Measurements from ENCODE around the gene RAB15. TPM values are rescaled to one million over a fixed set of nuclear protein-coding genes. Genes with fewer than 3 reads are reported as not detected.

RAB15 gene
- total and polyA plus RNA-seq, 2 donors from 2014 or later: 18.3 to 21.7 TPM

DNA sequence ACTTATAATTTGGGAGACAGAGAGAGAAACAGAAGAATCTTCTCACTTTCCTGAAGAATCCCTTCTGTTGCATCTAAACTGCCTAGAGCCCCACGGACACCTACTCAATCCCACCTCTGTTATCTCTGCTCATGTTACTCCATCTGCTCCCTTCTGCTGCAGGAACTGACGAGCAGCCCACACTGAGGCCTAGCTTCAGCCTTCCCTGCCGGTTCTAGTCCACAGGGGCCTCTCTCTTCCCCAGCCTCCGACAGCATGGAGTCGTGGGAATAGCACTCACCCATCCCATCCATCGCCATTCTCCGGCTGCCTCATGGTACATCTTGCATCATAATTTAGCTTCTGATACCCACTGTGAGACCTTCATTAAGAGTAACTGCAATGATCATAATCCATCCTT is 4.0 kb downstream of the RAB15 start:
- Histone ChIP-seq H3K4me3 (ENCODE audit: low read length in 3 of 3) (no peak overlapping the region), H3K27ac (ENCODE audit: low read depth in 2 of 2, low read length in 2 of 2) (no peak overlapping the region), H3K9ac (ENCODE audit: low read length in 3 of 3) (no peak overlapping the region), H3K4me1 (ENCODE audit: control insufficient read depth in 2 of 3, insufficient read depth in 2 of 3, low read depth in 1 of 3, low read length in 3 of 3) (peaks cover 0 to 9% (median 0%) of the 10 kb centered on the region in 3 donors), H3K9me3 (ENCODE audit: control insufficient read depth in 2 of 3, insufficient read depth in 1 of 3, low read length in 3 of 3) (no peaks in the 10 kb centered on the region), H3K27me3 (ENCODE audit: control insufficient read depth, insufficient read depth, low read length) (no peaks in the 10 kb centered on the region), H3K36me3 (ENCODE audit: control insufficient read depth in 2 of 3, insufficient read depth in 3 of 3, low read length in 3 of 3) (no peaks in the 10 kb centered on the region)
- TF ChIP-seq, protein P1, sequence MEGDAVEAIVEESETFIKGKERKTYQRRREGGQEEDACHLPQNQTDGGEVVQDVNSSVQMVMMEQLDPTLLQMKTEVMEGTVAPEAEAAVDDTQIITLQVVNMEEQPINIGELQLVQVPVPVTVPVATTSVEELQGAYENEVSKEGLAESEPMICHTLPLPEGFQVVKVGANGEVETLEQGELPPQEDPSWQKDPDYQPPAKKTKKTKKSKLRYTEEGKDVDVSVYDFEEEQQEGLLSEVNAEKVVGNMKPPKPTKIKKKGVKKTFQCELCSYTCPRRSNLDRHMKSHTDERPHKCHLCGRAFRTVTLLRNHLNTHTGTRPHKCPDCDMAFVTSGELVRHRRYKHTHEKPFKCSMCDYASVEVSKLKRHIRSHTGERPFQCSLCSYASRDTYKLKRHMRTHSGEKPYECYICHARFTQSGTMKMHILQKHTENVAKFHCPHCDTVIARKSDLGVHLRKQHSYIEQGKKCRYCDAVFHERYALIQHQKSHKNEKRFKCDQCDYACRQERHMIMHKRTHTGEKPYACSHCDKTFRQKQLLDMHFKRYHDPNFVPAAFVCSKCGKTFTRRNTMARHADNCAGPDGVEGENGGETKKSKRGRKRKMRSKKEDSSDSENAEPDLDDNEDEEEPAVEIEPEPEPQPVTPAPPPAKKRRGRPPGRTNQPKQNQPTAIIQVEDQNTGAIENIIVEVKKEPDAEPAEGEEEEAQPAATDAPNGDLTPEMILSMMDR (IDR thresholded peaks at IDR 0.05; ENCODE audit: borderline replicate concordance, extremely low read depth, insufficient read depth): no peak
- intact Hi-C loops (cut with DNase I): no loop called here
- DNase-seq: peak in 1 of 5 donors; percentile 56
- no peak for FAIRE-seq

DNA sequence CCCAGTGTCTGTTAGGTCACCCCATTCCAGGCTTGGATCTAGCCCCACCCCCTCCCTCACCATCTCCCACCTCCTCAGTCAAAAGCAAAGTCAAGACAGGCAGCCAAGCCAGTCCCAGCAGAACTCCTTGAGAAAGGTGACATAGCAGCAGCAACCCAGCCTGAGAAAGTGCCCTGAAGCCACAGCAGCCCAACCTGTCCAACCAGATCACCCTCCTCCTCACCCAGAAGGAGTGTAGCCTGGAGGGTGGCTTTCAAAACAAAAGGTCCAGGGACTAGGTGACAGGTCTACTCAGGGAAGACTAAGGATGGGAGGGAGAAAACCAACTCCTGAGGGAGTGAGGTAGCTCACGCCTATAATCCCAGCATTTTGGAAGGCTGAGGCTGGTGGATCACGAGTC is 5.2 kb downstream of the RAB15 start:
- peak in 4 of 5 donors; percentile 31 to 43 (median 34) for DNase-seq
- Histone ChIP-seq H3K9ac (ENCODE audit: low read length in 3 of 3) (peak overlapping the region in 1 of 3 donors; percentile 21), H3K27me3 (ENCODE audit: control insufficient read depth, insufficient read depth, low read length) (no peaks in the 10 kb centered on the region), H3K4me3 (ENCODE audit: low read length in 3 of 3) (no peak overlapping the region), H3K36me3 (ENCODE audit: control insufficient read depth in 2 of 3, insufficient read depth in 3 of 3, low read length in 3 of 3) (no peaks in the 10 kb centered on the region), H3K9me3 (ENCODE audit: control insufficient read depth in 2 of 3, insufficient read depth in 1 of 3, low read length in 3 of 3) (no peaks in the 10 kb centered on the region), H3K4me1 (ENCODE audit: control insufficient read depth in 2 of 3, insufficient read depth in 2 of 3, low read depth in 1 of 3, low read length in 3 of 3) (peaks cover 0 to 9% (median 0%) of the 10 kb centered on the region in 3 donors), H3K27ac (ENCODE audit: low read depth in 2 of 2, low read length in 2 of 2) (peak overlapping the region in 1 of 2 donors; percentile 74)
- intact Hi-C loops (cut with DNase I): no loop called here
- FAIRE-seq: no peak
- TF ChIP-seq, protein P1 (IDR thresholded peaks at IDR 0.05; ENCODE audit: borderline replicate concordance, extremely low read depth, insufficient read depth): no peak

DNA sequence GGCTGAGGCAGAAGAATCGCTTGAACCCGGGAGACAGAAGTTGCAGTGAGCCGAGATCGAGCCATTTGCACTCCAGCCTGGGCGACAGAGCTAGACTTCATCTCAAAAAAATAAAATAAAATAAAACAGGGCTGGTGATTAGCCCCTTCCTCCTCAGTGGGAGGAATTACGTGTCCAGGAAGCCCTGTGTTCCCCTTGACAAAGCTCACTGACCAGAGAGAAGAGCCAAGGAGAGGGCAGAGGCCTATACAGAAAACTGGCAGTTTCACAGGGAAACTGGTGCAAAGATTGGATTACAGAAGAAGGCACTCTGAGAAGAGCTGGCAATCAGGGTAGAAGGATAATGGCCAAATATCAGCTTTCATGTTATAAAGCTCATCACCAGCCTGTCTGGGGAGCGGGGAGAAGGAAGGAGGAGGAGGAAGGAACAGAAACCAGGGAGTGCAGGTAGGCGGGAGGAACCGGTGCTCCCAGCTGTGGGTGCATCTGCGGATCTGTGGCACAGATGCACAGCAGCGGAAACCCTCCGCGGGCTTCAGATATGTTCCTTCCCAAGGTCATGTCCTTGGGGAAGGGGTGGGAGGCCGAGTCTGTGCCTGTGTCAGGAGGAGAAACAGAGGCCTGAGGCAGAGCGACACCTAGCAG is 6.7 kb downstream of the RAB15 start:
- Histone ChIP-seq H3K9me3 (ENCODE audit: control insufficient read depth in 2 of 3, insufficient read depth in 1 of 3, low read length in 3 of 3) (no peaks in the 10 kb centered on the region), H3K9ac (ENCODE audit: low read length in 3 of 3) (no peak overlapping the region), H3K4me3 (ENCODE audit: low read length in 3 of 3) (no peak overlapping the region), H3K27ac (ENCODE audit: low read depth in 2 of 2, low read length in 2 of 2) (no peak overlapping the region), H3K27me3 (ENCODE audit: control insufficient read depth, insufficient read depth, low read length) (no peaks in the 10 kb centered on the region), H3K4me1 (ENCODE audit: control insufficient read depth in 2 of 3, insufficient read depth in 2 of 3, low read depth in 1 of 3, low read length in 3 of 3) (peaks cover 0 to 15% (median 0%) of the 10 kb centered on the region in 3 donors), H3K36me3 (ENCODE audit: control insufficient read depth in 2 of 3, insufficient read depth in 3 of 3, low read length in 3 of 3) (no peaks in the 10 kb centered on the region)
- TF ChIP-seq, protein P1 (IDR thresholded peaks at IDR 0.05; ENCODE audit: borderline replicate concordance, extremely low read depth, insufficient read depth): no peak
- no peak for FAIRE-seq
- DNase-seq: peak in 4 of 5 donors; percentile 31 to 72 (median 48)
- intact Hi-C loops (cut with DNase I): no loop called here

Measured in kidney (tissue), 14 donors.